HEK293T (cell line): ENCODE results near the gene C17orf78.
"Not testable (repeated sequence)": the region's sequence is repeated elsewhere in the genome, so short reads cannot be mapped to it uniquely, and the experiment has no call there.

ENCODE experiments used
- ARNT ChIP-seq: fragments of 450-650 bp; IDR thresholded peaks from 2 replicates; pipeline ENCODE4 v1.6.1; 2017; ENCODE audit warnings: mild to moderate bottlenecking
- BHLHE40 ChIP-seq: fragments of 450-650 bp; IDR thresholded peaks from 2 replicates; pipeline ENCODE4 v1.6.1; 2016; ENCODE audit warnings: mild to moderate bottlenecking, moderate library complexity, borderline replicate concordance
- CTBP1 ChIP-seq: fragments of 450-650 bp; IDR thresholded peaks from 2 replicates; pipeline ENCODE4 v1.6.1; 2016; ENCODE audit warnings: borderline replicate concordance
- ELF4 ChIP-seq: fragments of 450-650 bp; IDR thresholded peaks from 2 replicates; pipeline ENCODE4 v1.6.1; 2017; ENCODE audit warnings: antibody characterized with exemption
- FOXA1 ChIP-seq: fragments of 450-650 bp; IDR thresholded peaks from 2 replicates; pipeline ENCODE4 v1.6.1; 2016; ENCODE audit warnings: mild to moderate bottlenecking
- FOXK2 ChIP-seq: fragments of 450-650 bp; IDR thresholded peaks from 2 replicates; pipeline ENCODE4 v1.6.1; 2016; ENCODE audit warnings: mild to moderate bottlenecking
- FOXM1 ChIP-seq: fragments of 450-650 bp; IDR thresholded peaks from 2 replicates; pipeline ENCODE4 v1.6.1; 2017; ENCODE audit warnings: mild to moderate bottlenecking, borderline replicate concordance
- HDGF ChIP-seq: fragments of 450-650 bp; IDR thresholded peaks from 2 replicates; pipeline ENCODE4 v1.6.1; 2017; ENCODE audit warnings: antibody characterized with exemption, borderline replicate concordance
- L3MBTL2 ChIP-seq: fragments of 450-650 bp; conservative IDR thresholded peaks from 2 replicates; pipeline ENCODE4 v1.6.1; 2016; ENCODE audit warnings: mild to moderate bottlenecking
- LEF1 ChIP-seq: fragments of 450-650 bp; IDR thresholded peaks from 2 replicates; pipeline ENCODE4 v1.6.1; 2017; ENCODE audit warnings: mild to moderate bottlenecking, borderline replicate concordance
- SP1 ChIP-seq: fragments of 450-650 bp; IDR thresholded peaks from 2 replicates; pipeline ENCODE4 v1.6.1; 2017
- SUZ12 ChIP-seq: fragments of 450-650 bp; IDR thresholded peaks from 2 replicates; pipeline ENCODE4 v1.6.1; 2016; ENCODE audit warnings: mild to moderate bottlenecking
- TARDBP ChIP-seq: fragments of 450-650 bp; IDR thresholded peaks from 2 replicates; pipeline ENCODE4 v1.6.1; 2016
- TF ChIP-seq, protein P1 (sequence below): fragments of 450-650 bp; IDR thresholded peaks from 2 replicates; pipeline ENCODE4 v1.6.1; 2016

DNA sequence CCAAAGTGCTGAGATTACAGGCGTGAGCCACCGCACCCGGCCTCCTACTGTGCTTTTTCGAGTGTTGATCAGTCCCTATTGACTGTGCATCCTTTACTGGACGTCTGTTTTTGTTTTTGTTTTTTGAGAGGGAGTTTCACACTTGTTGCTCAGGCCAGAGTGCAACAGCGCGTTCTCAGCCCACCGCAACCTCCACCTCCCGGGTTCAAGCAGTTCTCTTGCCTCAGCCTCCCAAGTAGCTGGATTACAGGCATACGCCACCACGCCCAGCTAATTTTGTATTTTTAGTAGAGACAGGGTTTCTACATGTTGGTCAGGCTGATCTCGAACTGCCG lies 32.3 kb downstream of the C17orf78 start:
- TF ChIP-seq FOXK2, CTBP1, FOXM1, FOXA1, TARDBP, L3MBTL2, SUZ12, BHLHE40, ARNT, ELF4, SP1, LEF1, HDGF: not testable (repeated sequence)
- TF ChIP-seq, protein P1, sequence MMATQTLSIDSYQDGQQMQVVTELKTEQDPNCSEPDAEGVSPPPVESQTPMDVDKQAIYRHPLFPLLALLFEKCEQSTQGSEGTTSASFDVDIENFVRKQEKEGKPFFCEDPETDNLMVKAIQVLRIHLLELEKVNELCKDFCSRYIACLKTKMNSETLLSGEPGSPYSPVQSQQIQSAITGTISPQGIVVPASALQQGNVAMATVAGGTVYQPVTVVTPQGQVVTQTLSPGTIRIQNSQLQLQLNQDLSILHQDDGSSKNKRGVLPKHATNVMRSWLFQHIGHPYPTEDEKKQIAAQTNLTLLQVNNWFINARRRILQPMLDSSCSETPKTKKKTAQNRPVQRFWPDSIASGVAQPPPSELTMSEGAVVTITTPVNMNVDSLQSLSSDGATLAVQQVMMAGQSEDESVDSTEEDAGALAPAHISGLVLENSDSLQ: not testable (repeated sequence)
